Measurements from ENCODE around the gene SLC35F3. TPM values are rescaled to one million over a fixed set of nuclear protein-coding genes. Genes with fewer than 3 reads are reported as not detected.

Gene SLC35F3
- total RNA-seq, 5 donors from 2014 or later (not counting 1 experiment from before 2014, with no cell fraction given), result 0.19 to 4.6 (median 1.3) TPM; not detected in 1

- H3K27me3 ChIP-seq (replicated peaks in 1 of 2; ENCODE audit: control insufficient read depth in 2 of 2, extremely low read depth in 1 of 2, insufficient read depth in 2 of 2, low read length in 1 of 2), result peaks cover 0 to 1% of the 10 kb centered on the region in 2 experiments
- no peak overlapping the region for H3K27ac ChIP-seq (ENCODE audit: low read length)
- H3K4me1 ChIP-seq (ENCODE audit: control insufficient read depth in 1 of 2, extremely low read depth in 1 of 2, insufficient read depth in 2 of 2, low read length in 2 of 2), result no peaks in the 10 kb centered on the region
- POLR2A ChIA-PET, result no interaction called here
- H3K36me3 ChIP-seq (ENCODE audit: control insufficient read depth in 2 of 2, extremely low read depth in 1 of 2, insufficient read depth in 1 of 2, low read length in 1 of 2), result no peaks in the 10 kb centered on the region
- CTCF ChIA-PET, result no interaction called here
- WGBS (ENCODE audit: insufficient coverage), result 96% methylated on average over 4 of the region's 4 CpGs
- peaks cover 9 to 20% (median 14%) of the 10 kb centered on the region in 3 donors for H3K9me3 Mint-ChIP-seq
- H3K4me3 Mint-ChIP-seq, result no peak overlapping the region
- peaks cover 8% of the 10 kb centered on the region for H3K36me3 Mint-ChIP-seq
- ATAC-seq (replicated peaks in 1 of 4), result no peak
- no peaks in the 10 kb centered on the region for H3K4me1 Mint-ChIP-seq
- no peak for DNase-seq
- no peak overlapping the region for H3K4me3 ChIP-seq (ENCODE audit: control insufficient read depth in 1 of 2, extremely low read depth in 1 of 2, low read length in 1 of 2)
- peaks cover 1 to 16% of the 10 kb centered on the region in 2 donors for H3K27me3 Mint-ChIP-seq
- H3K9me3 ChIP-seq, result no peaks in the 10 kb centered on the region
- no peak overlapping the region for H3K27ac Mint-ChIP-seq
Observed at GRCh38 chr1:234286206-234286605, 381.7 kb downstream of the SLC35F3 start.

- ChIA-PET CTCF (interaction anchor here in 1 of 2 donors (0.8 kb wide), 1 partner anchor 21 kb away, joined by 3 read pairs; no protein-coding TSS in a partner anchor), POLR2A (no interaction called here)
- no peak for DNase-seq
- Histone ChIP-seq H3K4me1 (ENCODE audit: control insufficient read depth in 1 of 2, extremely low read depth in 1 of 2, insufficient read depth in 2 of 2, low read length in 2 of 2) (no peaks in the 10 kb centered on the region), H3K9me3 (no peaks in the 10 kb centered on the region), H3K27ac (ENCODE audit: low read length) (no peak overlapping the region), H3K27me3 (replicated peaks in 1 of 2; ENCODE audit: control insufficient read depth in 2 of 2, extremely low read depth in 1 of 2, insufficient read depth in 2 of 2, low read length in 1 of 2) (peaks cover 0 to 7% of the 10 kb centered on the region in 2 experiments), H3K4me3 (ENCODE audit: control insufficient read depth in 1 of 2, extremely low read depth in 1 of 2, low read length in 1 of 2) (no peak overlapping the region), H3K36me3 (ENCODE audit: control insufficient read depth in 2 of 2, extremely low read depth in 1 of 2, insufficient read depth in 1 of 2, low read length in 1 of 2) (no peaks in the 10 kb centered on the region)
- no peak overlapping the region for H3K4me3 Mint-ChIP-seq
- H3K27ac Mint-ChIP-seq, result no peak overlapping the region
- peaks cover 8% of the 10 kb centered on the region for H3K36me3 Mint-ChIP-seq
- WGBS (ENCODE audit: insufficient coverage), result no CpG with 5 or more reads among the region's 2 CpGs
- ATAC-seq (replicated peaks in 1 of 4), result no peak
- peaks cover 1 to 22% of the 10 kb centered on the region in 2 donors for H3K27me3 Mint-ChIP-seq
- no peaks in the 10 kb centered on the region for H3K4me1 Mint-ChIP-seq
- H3K9me3 Mint-ChIP-seq, result peaks cover 9 to 20% (median 14%) of the 10 kb centered on the region in 3 donors
Observed at GRCh38 chr1:234288946-234289345, 384.5 kb downstream of the SLC35F3 start.

- Mint-ChIP-seq H3K4me1 (no peaks in the 10 kb centered on the region), H3K9me3 (peaks cover 9 to 20% (median 14%) of the 10 kb centered on the region in 3 donors), H3K27ac (no peak overlapping the region), H3K27me3 (peaks cover 4 to 16% of the 10 kb centered on the region in 2 donors), H3K36me3 (peaks cover 8% of the 10 kb centered on the region), H3K4me3 (no peak overlapping the region)
- Histone ChIP-seq H3K4me1 (ENCODE audit: control insufficient read depth in 1 of 2, extremely low read depth in 1 of 2, insufficient read depth in 2 of 2, low read length in 2 of 2) (no peaks in the 10 kb centered on the region), H3K27ac (ENCODE audit: low read length) (no peak overlapping the region), H3K27me3 (replicated peaks in 1 of 2; ENCODE audit: control insufficient read depth in 2 of 2, extremely low read depth in 1 of 2, insufficient read depth in 2 of 2, low read length in 1 of 2) (peaks cover 0 to 8% of the 10 kb centered on the region in 2 experiments), H3K4me3 (ENCODE audit: control insufficient read depth in 1 of 2, extremely low read depth in 1 of 2, low read length in 1 of 2) (no peak overlapping the region), H3K9me3 (no peaks in the 10 kb centered on the region), H3K36me3 (ENCODE audit: control insufficient read depth in 2 of 2, extremely low read depth in 1 of 2, insufficient read depth in 1 of 2, low read length in 1 of 2) (no peaks in the 10 kb centered on the region)
- POLR2A ChIA-PET, result no interaction called here
- ATAC-seq (replicated peaks in 1 of 4) (no peak), DNase-seq (no peak)
- CTCF ChIA-PET, result no interaction called here
- WGBS (ENCODE audit: insufficient coverage), result 67% methylated on average over 1 of the region's 2 CpGs
Observed at GRCh38 chr1:234289538-234290305, 385.2 kb downstream of the SLC35F3 start.

GRCh38 chr1:234292011-234292410, 387.5 kb downstream of the SLC35F3 start:
- no peaks in the 10 kb centered on the region for H3K4me1 Mint-ChIP-seq
- H3K27me3 Mint-ChIP-seq, result peaks cover 4 to 16% of the 10 kb centered on the region in 2 donors
- Histone ChIP-seq H3K27ac (ENCODE audit: low read length) (no peak overlapping the region), H3K27me3 (replicated peaks in 1 of 2; ENCODE audit: control insufficient read depth in 2 of 2, extremely low read depth in 1 of 2, insufficient read depth in 2 of 2, low read length in 1 of 2) (peaks cover 0 to 11% of the 10 kb centered on the region in 2 experiments), H3K9me3 (no peaks in the 10 kb centered on the region), H3K4me3 (ENCODE audit: control insufficient read depth in 1 of 2, extremely low read depth in 1 of 2, low read length in 1 of 2) (no peak overlapping the region), H3K36me3 (ENCODE audit: control insufficient read depth in 2 of 2, extremely low read depth in 1 of 2, insufficient read depth in 1 of 2, low read length in 1 of 2) (no peaks in the 10 kb centered on the region), H3K4me1 (ENCODE audit: control insufficient read depth in 1 of 2, extremely low read depth in 1 of 2, insufficient read depth in 2 of 2, low read length in 2 of 2) (no peaks in the 10 kb centered on the region)
- ChIA-PET CTCF (interaction anchor here in 1 of 2 donors (0.6 kb wide), 1 partner anchor 1462 kb away, joined by 4 read pairs; no protein-coding TSS in a partner anchor), POLR2A (no interaction called here)
- peaks cover 8% of the 10 kb centered on the region for H3K36me3 Mint-ChIP-seq
- H3K9me3 Mint-ChIP-seq, result peaks cover 9 to 20% (median 14%) of the 10 kb centered on the region in 3 donors
- no peak overlapping the region for H3K27ac Mint-ChIP-seq
- ATAC-seq (replicated peaks in 1 of 4), result no peak
- no peak overlapping the region for H3K4me3 Mint-ChIP-seq
- no peak for DNase-seq
- WGBS (ENCODE audit: insufficient coverage), result 100% methylated on average over 4 of the region's 4 CpGs

GRCh38 chr1:234292548-234292947, 388.1 kb downstream of the SLC35F3 start:
- ChIA-PET POLR2A (no interaction called here), CTCF (interaction anchor here in 1 of 2 donors (0.6 kb wide), 1 partner anchor 1461 kb away, joined by 4 read pairs; no protein-coding TSS in a partner anchor)
- no peaks in the 10 kb centered on the region for H3K4me1 Mint-ChIP-seq
- WGBS (ENCODE audit: insufficient coverage), result 100% methylated on average over 2 of the region's 2 CpGs
- H3K4me3 Mint-ChIP-seq, result no peak overlapping the region
- DNase-seq, result no peak
- no peak overlapping the region for H3K27ac ChIP-seq (ENCODE audit: low read length)
- no peak overlapping the region for H3K27ac Mint-ChIP-seq
- H3K9me3 ChIP-seq, result no peaks in the 10 kb centered on the region
- H3K4me1 ChIP-seq (ENCODE audit: control insufficient read depth in 1 of 2, extremely low read depth in 1 of 2, insufficient read depth in 2 of 2, low read length in 2 of 2), result no peaks in the 10 kb centered on the region
- H3K27me3 ChIP-seq (replicated peaks in 1 of 2; ENCODE audit: control insufficient read depth in 2 of 2, extremely low read depth in 1 of 2, insufficient read depth in 2 of 2, low read length in 1 of 2), result peaks cover 0 to 11% of the 10 kb centered on the region in 2 experiments
- H3K4me3 ChIP-seq (ENCODE audit: control insufficient read depth in 1 of 2, extremely low read depth in 1 of 2, low read length in 1 of 2), result no peak overlapping the region
- peaks cover 8% of the 10 kb centered on the region for H3K36me3 Mint-ChIP-seq
- peaks cover 9 to 20% (median 14%) of the 10 kb centered on the region in 3 donors for H3K9me3 Mint-ChIP-seq
- H3K36me3 ChIP-seq (ENCODE audit: control insufficient read depth in 2 of 2, extremely low read depth in 1 of 2, insufficient read depth in 1 of 2, low read length in 1 of 2), result no peaks in the 10 kb centered on the region
- H3K27me3 Mint-ChIP-seq, result peaks cover 4 to 21% of the 10 kb centered on the region in 2 donors
- ATAC-seq (replicated peaks in 1 of 4), result no peak

GRCh38 chr1:234294109-234294817, 389.8 kb downstream of the SLC35F3 start:
- peaks cover 9 to 13% (median 12%) of the 10 kb centered on the region in 3 donors for H3K9me3 Mint-ChIP-seq
- peaks cover 8% of the 10 kb centered on the region for H3K36me3 Mint-ChIP-seq
- H3K4me1 ChIP-seq (ENCODE audit: control insufficient read depth in 1 of 2, extremely low read depth in 1 of 2, insufficient read depth in 2 of 2, low read length in 2 of 2), result no peaks in the 10 kb centered on the region
- H3K4me3 Mint-ChIP-seq, result no peak overlapping the region
- H3K4me3 ChIP-seq (ENCODE audit: control insufficient read depth in 1 of 2, extremely low read depth in 1 of 2, low read length in 1 of 2), result no peak overlapping the region
- WGBS (ENCODE audit: insufficient coverage), result 88% methylated on average over 8 of the region's 14 CpGs
- H3K9me3 ChIP-seq, result no peaks in the 10 kb centered on the region
- no peaks in the 10 kb centered on the region for H3K36me3 ChIP-seq (ENCODE audit: control insufficient read depth in 2 of 2, extremely low read depth in 1 of 2, insufficient read depth in 1 of 2, low read length in 1 of 2)
- ChIA-PET POLR2A (no interaction called here), CTCF (no interaction called here)
- H3K27me3 ChIP-seq (replicated peaks in 1 of 2; ENCODE audit: control insufficient read depth in 2 of 2, extremely low read depth in 1 of 2, insufficient read depth in 2 of 2, low read length in 1 of 2), result peaks cover 0 to 11% of the 10 kb centered on the region in 2 experiments
- ATAC-seq (replicated peaks in 1 of 4) (no peak), DNase-seq (no peak)
- H3K27me3 Mint-ChIP-seq, result peaks cover 4 to 22% of the 10 kb centered on the region in 2 donors
- H3K27ac ChIP-seq (ENCODE audit: low read length), result no peak overlapping the region
- H3K27ac Mint-ChIP-seq, result no peak overlapping the region
- H3K4me1 Mint-ChIP-seq, result no peaks in the 10 kb centered on the region
